H9 (cell line): ENCODE measurements around the gene HDAC2. TPM values are rescaled to one million over a fixed set of nuclear protein-coding genes. Genes with fewer than 3 reads are reported as not detected.

Experiments used
- DNase-seq: peaks from one replicate; pipeline ENCODE4 v3.0.0-alpha.2; 2017
- H2AFZ ChIP-seq: one replicate; pipeline ENCODE4 v1.6.1; 2013; ENCODE audit warnings: mild to moderate bottlenecking, low read length, control low read depth, moderate library complexity
- H2AK5ac ChIP-seq: 2 replicates; pipeline ENCODE4 v1.6.1; 2013; ENCODE audit warnings: low read length, control low read depth, mixed read lengths; ENCODE audit not compliant: insufficient read length
- H2BK120ac ChIP-seq: one replicate; pipeline ENCODE4 v1.6.1; 2013; ENCODE audit warnings: low read depth, mild to moderate bottlenecking, low read length, control low read depth, inconsistent platforms; ENCODE audit not compliant: poor library complexity, severe bottlenecking
- H2BK12ac ChIP-seq: 2 replicates; pipeline ENCODE4 v1.6.1; 2013; ENCODE audit warnings: low read length, control low read depth, mixed read lengths, low read depth; ENCODE audit not compliant: insufficient read length
- H2BK15ac ChIP-seq: 2 replicates; pipeline ENCODE4 v1.6.1; 2013; ENCODE audit warnings: low read depth, low read length, control low read depth
- H2BK20ac ChIP-seq: one replicate; pipeline ENCODE4 v1.6.1; 2013; ENCODE audit warnings: low read depth, mild to moderate bottlenecking, low read length, control low read depth, inconsistent platforms; ENCODE audit not compliant: poor library complexity, severe bottlenecking
- H2BK5ac ChIP-seq: 2 replicates; pipeline ENCODE4 v1.6.1; 2013; ENCODE audit warnings: low read length, control low read depth, mixed read lengths; ENCODE audit not compliant: insufficient read length
- H3K14ac ChIP-seq: 2 replicates; pipeline ENCODE4 v1.6.1; 2013; ENCODE audit warnings: low read length, control low read depth; ENCODE audit not compliant: insufficient read depth
- H3K18ac ChIP-seq: 2 replicates; pipeline ENCODE4 v1.6.1; 2013; ENCODE audit warnings: low read depth, mild to moderate bottlenecking, mixed read lengths, low read length, control low read depth; ENCODE audit not compliant: insufficient read length
- H3K23ac ChIP-seq: 2 replicates; pipeline ENCODE4 v1.6.1; 2013; ENCODE audit warnings: low read length, control low read depth, mixed read lengths, low read depth; ENCODE audit not compliant: insufficient read length
- H3K23me2 ChIP-seq: 2 replicates; pipeline ENCODE4 v1.6.1; 2013; ENCODE audit warnings: low read depth, mild to moderate bottlenecking, mixed read lengths, low read length, control low read depth; ENCODE audit not compliant: insufficient read length, poor library complexity, severe bottlenecking
- H3K27ac ChIP-seq: 2 replicates; pipeline ENCODE4 v1.5.1; 2013; ENCODE audit warnings: low read length, control low read depth, mixed read lengths, low read depth; ENCODE audit not compliant: insufficient read length
- H3K27me3 ChIP-seq: 2 replicates; pipeline ENCODE4 v1.6.1; 2013; ENCODE audit warnings: low read length, control low read depth, inconsistent platforms; ENCODE audit not compliant: insufficient read depth
- H3K4ac ChIP-seq: 2 replicates; pipeline ENCODE4 v1.6.1; 2013; ENCODE audit warnings: low read depth, mild to moderate bottlenecking, control low read depth, inconsistent platforms, low read length, moderate library complexity
- H3K4me1 ChIP-seq: 2 replicates; pipeline ENCODE4 v1.6.1; 2013; ENCODE audit warnings: low read length, control low read depth, inconsistent platforms; ENCODE audit not compliant: insufficient read depth
- H3K4me2 ChIP-seq: 2 replicates; pipeline ENCODE4 v1.6.1; 2013; ENCODE audit warnings: low read length, control low read depth, mixed read lengths; ENCODE audit not compliant: insufficient read length, insufficient read depth
- H3K56ac ChIP-seq: 2 replicates; pipeline ENCODE4 v1.6.1; 2013; ENCODE audit warnings: low read depth, mild to moderate bottlenecking, mixed read lengths, low read length, control low read depth; ENCODE audit not compliant: insufficient read length
- H3K79me1 ChIP-seq: 2 replicates; pipeline ENCODE4 v1.6.1; 2013; ENCODE audit warnings: low read depth, mild to moderate bottlenecking, moderate library complexity, low read length, control low read depth, inconsistent platforms; ENCODE audit not compliant: insufficient read depth, poor library complexity, severe bottlenecking
- H3K79me2 ChIP-seq: 2 replicates; pipeline ENCODE4 v1.6.1; 2013; ENCODE audit warnings: low read length, control low read depth, inconsistent platforms; ENCODE audit not compliant: insufficient read depth
- H3K9ac ChIP-seq: 2 replicates; pipeline ENCODE4 v1.6.1; 2013; ENCODE audit warnings: low read length, control low read depth, mixed read lengths; ENCODE audit not compliant: insufficient read length; ENCODE audit errors: extremely low read depth
- H3K9me3 ChIP-seq: one replicate; pipeline ENCODE4 v1.6.1; 2013; ENCODE audit warnings: low read depth, low read length, inconsistent platforms; ENCODE audit not compliant: control insufficient read depth
- H3T11ph ChIP-seq: one replicate; pipeline ENCODE4 v1.6.1; 2013; ENCODE audit warnings: mild to moderate bottlenecking, low read length, control low read depth, inconsistent platforms
- H4K20me1 ChIP-seq: one replicate; pipeline ENCODE4 v1.6.1; 2013; ENCODE audit not compliant: control insufficient read depth, insufficient read length, insufficient read depth
- H4K5ac ChIP-seq: 2 replicates; pipeline ENCODE4 v1.6.1; 2013; ENCODE audit warnings: low read depth, mild to moderate bottlenecking, mixed read lengths, low read length, control low read depth; ENCODE audit not compliant: insufficient read length
- H4K8ac ChIP-seq: replicated peaks from 2 replicates; pipeline ENCODE4 v1.6.1; 2013; ENCODE audit warnings: low read length, control low read depth, mixed read lengths, low read depth; ENCODE audit not compliant: insufficient read length
- H4K91ac ChIP-seq: 2 replicates; pipeline ENCODE4 v1.6.1; 2013; ENCODE audit warnings: low read depth, mild to moderate bottlenecking, moderate library complexity, mixed read lengths, low read length, control low read depth; ENCODE audit not compliant: insufficient read length
- H3K27ac Mint-ChIP-seq, 3 experiments: 2 replicates in 2 of 3; 3 replicates in 1 of 3; pipeline ENCODE4 v1.8.0; 2020 to 2021; ENCODE audit warnings: mixed read lengths in 3 of 3, mild to moderate bottlenecking in 1 of 3, moderate library complexity in 1 of 3
- H3K27me3 Mint-ChIP-seq: 2 replicates; pipeline ENCODE4 v1.8.0; 2021; ENCODE audit warnings: low read depth, mild to moderate bottlenecking, moderate library complexity, mixed read lengths
- H3K36me3 Mint-ChIP-seq, 3 experiments: 2 replicates in 2 of 3; 3 replicates in 1 of 3; pipeline ENCODE4 v1.8.0; 2020 to 2021; ENCODE audit warnings: low read depth in 3 of 3, mixed read lengths in 3 of 3; ENCODE audit not compliant: insufficient read depth in 1 of 3
- H3K4me1 Mint-ChIP-seq, 2 experiments: 2 replicates each; pipeline ENCODE4 v1.8.0; 2020; ENCODE audit warnings: mixed read lengths in 2 of 2
- H3K4me3 Mint-ChIP-seq, 2 experiments: 2 replicates in 1 of 2; 3 replicates in 1 of 2; pipeline ENCODE4 v1.8.0; 2020 to 2021; ENCODE audit warnings: mild to moderate bottlenecking in 2 of 2, mixed read lengths in 2 of 2, moderate library complexity in 1 of 2
- H3K9me3 Mint-ChIP-seq, 2 experiments: 2 replicates in 1 of 2; 3 replicates in 1 of 2; pipeline ENCODE4 v1.8.0; 2020; ENCODE audit warnings: mild to moderate bottlenecking in 2 of 2, mixed read lengths in 2 of 2, moderate library complexity in 1 of 2
- WGBS: extraction: QIAGEN DNeasy Blood & Tissue Kit; methylation state at CpG from one replicate; pipeline ENCODE4 v1.1.7; 2013; ENCODE audit warnings: missing lambda C conversion rate, low lambda C conversion rate, mixed read lengths; ENCODE audit not compliant: insufficient read length; ENCODE audit errors: extremely low coverage; 5-methylcytosine and 5-hydroxymethylcytosine counted together
- total RNA-seq: library from RNA; stranded (reverse); gene quantifications from 2 replicates; pipeline ENCODE4 v1.2.1, GENCODE V29; 2021
- TF ChIP-seq, protein P1 (sequence below): fragments of 200-600 bp; sonication (generic); conservative IDR thresholded peaks from 3 replicates; pipeline ENCODE4 v1.8.0; 2021; ENCODE audit warnings: antibody characterized with exemption, mild to moderate bottlenecking

The HDAC2 gene
- total RNA-seq, 1 experiment from 2014 or later: 330 TPM

DNA sequence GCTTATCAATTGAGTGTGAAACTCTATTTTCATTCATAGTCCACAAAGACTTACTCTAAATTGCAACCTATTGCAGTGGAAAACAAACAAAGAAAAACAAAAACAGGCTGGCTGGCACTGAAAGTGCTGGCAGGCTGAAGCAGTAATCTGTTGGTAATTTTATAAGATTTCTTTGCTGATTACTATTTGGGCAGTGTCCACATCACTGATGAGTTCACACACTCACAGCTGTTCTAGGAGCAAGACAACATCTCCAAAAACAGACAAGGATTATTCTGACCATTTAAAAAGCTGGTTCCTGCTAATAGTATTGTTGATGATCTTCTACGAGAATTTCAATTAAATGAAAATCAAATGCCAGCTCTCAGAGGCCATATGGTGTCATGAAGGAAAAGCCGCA lies 86.9 kb downstream of the HDAC2 start:
- no peak overlapping the region for H2BK5ac ChIP-seq
- H2AFZ ChIP-seq: no peak overlapping the region
- no peak overlapping the region for H3K4ac ChIP-seq
- H3K14ac ChIP-seq: no peak overlapping the region
- H2BK15ac ChIP-seq: no peak overlapping the region
- H3K9me3 ChIP-seq: no peaks in the 10 kb centered on the region
- no peak overlapping the region for H4K5ac ChIP-seq
- H3T11ph ChIP-seq: no peak overlapping the region
- Mint-ChIP-seq H3K27me3 (no peaks in the 10 kb centered on the region), H3K4me3 (no peak overlapping the region), H3K36me3 (no peaks in the 10 kb centered on the region), H3K27ac (no peak overlapping the region), H3K9me3 (no peaks in the 10 kb centered on the region), H3K4me1 (peaks cover 0 to 4% of the 10 kb centered on the region in 2 experiments; a peak in 3 of 4 replicates)
- H3K23ac ChIP-seq: no peak overlapping the region
- no peaks in the 10 kb centered on the region for H3K79me1 ChIP-seq
- H4K20me1 ChIP-seq: no peaks in the 10 kb centered on the region
- no peak for DNase-seq
- no peaks in the 10 kb centered on the region for H3K23me2 ChIP-seq
- H4K91ac ChIP-seq: no peak overlapping the region
- no peak overlapping the region for H2BK20ac ChIP-seq
- no CpG with 5 or more reads among the region's 2 CpGs for WGBS
- H3K27me3 ChIP-seq: no peaks in the 10 kb centered on the region
- H3K56ac ChIP-seq: no peak overlapping the region
- H4K8ac ChIP-seq: no peak overlapping the region
- H2BK12ac ChIP-seq: no peak overlapping the region
- H3K4me1 ChIP-seq: no peaks in the 10 kb centered on the region
- no peak overlapping the region for H3K4me2 ChIP-seq
- H3K9ac ChIP-seq: no peak overlapping the region
- H3K27ac ChIP-seq: no peak overlapping the region
- no peak overlapping the region for H3K18ac ChIP-seq
- no peak overlapping the region for H2BK120ac ChIP-seq
- TF ChIP-seq, protein P1, sequence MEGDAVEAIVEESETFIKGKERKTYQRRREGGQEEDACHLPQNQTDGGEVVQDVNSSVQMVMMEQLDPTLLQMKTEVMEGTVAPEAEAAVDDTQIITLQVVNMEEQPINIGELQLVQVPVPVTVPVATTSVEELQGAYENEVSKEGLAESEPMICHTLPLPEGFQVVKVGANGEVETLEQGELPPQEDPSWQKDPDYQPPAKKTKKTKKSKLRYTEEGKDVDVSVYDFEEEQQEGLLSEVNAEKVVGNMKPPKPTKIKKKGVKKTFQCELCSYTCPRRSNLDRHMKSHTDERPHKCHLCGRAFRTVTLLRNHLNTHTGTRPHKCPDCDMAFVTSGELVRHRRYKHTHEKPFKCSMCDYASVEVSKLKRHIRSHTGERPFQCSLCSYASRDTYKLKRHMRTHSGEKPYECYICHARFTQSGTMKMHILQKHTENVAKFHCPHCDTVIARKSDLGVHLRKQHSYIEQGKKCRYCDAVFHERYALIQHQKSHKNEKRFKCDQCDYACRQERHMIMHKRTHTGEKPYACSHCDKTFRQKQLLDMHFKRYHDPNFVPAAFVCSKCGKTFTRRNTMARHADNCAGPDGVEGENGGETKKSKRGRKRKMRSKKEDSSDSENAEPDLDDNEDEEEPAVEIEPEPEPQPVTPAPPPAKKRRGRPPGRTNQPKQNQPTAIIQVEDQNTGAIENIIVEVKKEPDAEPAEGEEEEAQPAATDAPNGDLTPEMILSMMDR: no peak
- H3K79me2 ChIP-seq: no peaks in the 10 kb centered on the region
- H2AK5ac ChIP-seq: no peak overlapping the region

Other genes starting within 250 kb of the HDAC2 start
- 164 and 165 TPM in 2 replicates for gene MARCKS, start 113.8 kb downstream of the HDAC2 start, total RNA-seq